ENCODE measurements around the gene SNTG2. TPM values are rescaled to one million over a fixed set of nuclear protein-coding genes. Genes with fewer than 3 reads are reported as not detected.

The SNTG2 gene
- total RNA-seq, 1 donor from 2014 or later: 1.9 TPM

GRCh38 chr2:1154710-1155594 lies 204.3 kb downstream of the SNTG2 start:
- Mint-ChIP-seq H3K9me3 (ENCODE audit: unreplicated experiment) (no peaks in the 10 kb centered on the region), H3K4me3 (ENCODE audit: unreplicated experiment) (no peak overlapping the region), H3K27me3 (ENCODE audit: low read depth, unreplicated experiment) (peaks cover 2% of the 10 kb centered on the region), H3K27ac (ENCODE audit: unreplicated experiment) (no peak overlapping the region), H3K36me3 (ENCODE audit: low read depth, unreplicated experiment) (no peaks in the 10 kb centered on the region), H3K4me1 (ENCODE audit: low read depth, unreplicated experiment) (peaks cover 1% of the 10 kb centered on the region)
- no peaks in the 10 kb centered on the region for H3K79me2 ChIP-seq (ENCODE audit: insufficient read depth, low read length)
- DNase-seq (ENCODE audit: low read depth) (no peak), FAIRE-seq (peak; percentile 71)
- no peaks in the 10 kb centered on the region for H4K20me1 ChIP-seq (ENCODE audit: insufficient read depth, low read length)
- no peak overlapping the region for H3K27ac ChIP-seq (ENCODE audit: low read depth, low read length)
- H3K9ac ChIP-seq (ENCODE audit: low read length): no peak overlapping the region
- H2AFZ ChIP-seq (ENCODE audit: low read depth, low read length): no peak overlapping the region
- H3K4me2 ChIP-seq (ENCODE audit: low read length): no peak overlapping the region
- no peaks in the 10 kb centered on the region for H3K4me1 ChIP-seq (ENCODE audit: insufficient read depth, low read length)
- no peaks in the 10 kb centered on the region for H3K27me3 ChIP-seq (ENCODE audit: insufficient read depth, low read length)
- H3K9me3 ChIP-seq (ENCODE audit: insufficient read depth, low read depth, low read length): peaks cover 3% of the 10 kb centered on the region
- H3K4me3 ChIP-seq (ENCODE audit: insufficient read depth, low read depth, low read length): no peak overlapping the region
- H3K36me3 ChIP-seq (ENCODE audit: insufficient read depth, low read length): no peaks in the 10 kb centered on the region
- no peak for TF ChIP-seq EZH2 (IDR thresholded peaks at IDR 0.05; ENCODE audit: insufficient read depth, low read length)

- no peaks in the 10 kb centered on the region for H3K36me3 Mint-ChIP-seq (ENCODE audit: low read depth, unreplicated experiment)
- Histone ChIP-seq H3K9me3 (ENCODE audit: insufficient read depth, low read depth, low read length) (peaks cover 3% of the 10 kb centered on the region), H3K27me3 (ENCODE audit: insufficient read depth, low read length) (no peaks in the 10 kb centered on the region), H2AFZ (ENCODE audit: low read depth, low read length) (no peak overlapping the region), H3K9ac (ENCODE audit: low read length) (no peak overlapping the region), H4K20me1 (ENCODE audit: insufficient read depth, low read length) (no peaks in the 10 kb centered on the region), H3K4me2 (ENCODE audit: low read length) (no peak overlapping the region), H3K79me2 (ENCODE audit: insufficient read depth, low read length) (no peaks in the 10 kb centered on the region), H3K36me3 (ENCODE audit: insufficient read depth, low read length) (no peaks in the 10 kb centered on the region), H3K4me1 (ENCODE audit: insufficient read depth, low read length) (no peaks in the 10 kb centered on the region), H3K4me3 (ENCODE audit: insufficient read depth, low read depth, low read length) (no peak overlapping the region), H3K27ac (ENCODE audit: low read depth, low read length) (no peak overlapping the region)
- no peak overlapping the region for H3K4me3 Mint-ChIP-seq (ENCODE audit: unreplicated experiment)
- no peak overlapping the region for H3K27ac Mint-ChIP-seq (ENCODE audit: unreplicated experiment)
- DNase-seq (ENCODE audit: low read depth) (no peak), FAIRE-seq (no peak)
- no peak for TF ChIP-seq EZH2 (IDR thresholded peaks at IDR 0.05; ENCODE audit: insufficient read depth, low read length)
- TF ChIP-seq CTCF (IDR thresholded peaks at IDR 0.05; ENCODE audit: insufficient read depth, low read depth, low read length): no peak
- no peaks in the 10 kb centered on the region for H3K9me3 Mint-ChIP-seq (ENCODE audit: unreplicated experiment)
- peaks cover 1% of the 10 kb centered on the region for H3K4me1 Mint-ChIP-seq (ENCODE audit: low read depth, unreplicated experiment)
- peaks cover 2% of the 10 kb centered on the region for H3K27me3 Mint-ChIP-seq (ENCODE audit: low read depth, unreplicated experiment)
Observed at GRCh38 chr2:1156059-1156458, 205.4 kb downstream of the SNTG2 start.

GRCh38 chr2:1156531-1156930 lies 205.9 kb downstream of the SNTG2 start:
- Histone ChIP-seq H3K79me2 (ENCODE audit: insufficient read depth, low read length) (no peaks in the 10 kb centered on the region), H4K20me1 (ENCODE audit: insufficient read depth, low read length) (no peaks in the 10 kb centered on the region), H3K27ac (ENCODE audit: low read depth, low read length) (no peak overlapping the region), H3K4me3 (ENCODE audit: insufficient read depth, low read depth, low read length) (no peak overlapping the region), H3K36me3 (ENCODE audit: insufficient read depth, low read length) (no peaks in the 10 kb centered on the region), H2AFZ (ENCODE audit: low read depth, low read length) (no peak overlapping the region), H3K4me2 (ENCODE audit: low read length) (no peak overlapping the region), H3K4me1 (ENCODE audit: insufficient read depth, low read length) (no peaks in the 10 kb centered on the region), H3K9me3 (ENCODE audit: insufficient read depth, low read depth, low read length) (peaks cover 3% of the 10 kb centered on the region), H3K9ac (ENCODE audit: low read length) (no peak overlapping the region), H3K27me3 (ENCODE audit: insufficient read depth, low read length) (no peaks in the 10 kb centered on the region)
- H3K9me3 Mint-ChIP-seq (ENCODE audit: unreplicated experiment): no peaks in the 10 kb centered on the region
- H3K27ac Mint-ChIP-seq (ENCODE audit: unreplicated experiment): no peak overlapping the region
- H3K4me1 Mint-ChIP-seq (ENCODE audit: low read depth, unreplicated experiment): peaks cover 1% of the 10 kb centered on the region
- H3K36me3 Mint-ChIP-seq (ENCODE audit: low read depth, unreplicated experiment): no peaks in the 10 kb centered on the region
- TF ChIP-seq CTCF (IDR thresholded peaks at IDR 0.05; ENCODE audit: insufficient read depth, low read depth, low read length) (no peak), EZH2 (IDR thresholded peaks at IDR 0.05; ENCODE audit: insufficient read depth, low read length) (no peak)
- no peaks in the 10 kb centered on the region for H3K27me3 Mint-ChIP-seq (ENCODE audit: low read depth, unreplicated experiment)
- no peak for FAIRE-seq
- DNase-seq (ENCODE audit: low read depth): no peak
- H3K4me3 Mint-ChIP-seq (ENCODE audit: unreplicated experiment): no peak overlapping the region
